Measurements from ENCODE around the gene FAM222A. TPM values are rescaled to one million over a fixed set of nuclear protein-coding genes. Genes with fewer than 3 reads are reported as not detected.

The FAM222A gene
- total RNA-seq, 4 donors from 2014 or later, result 1.4 to 3.0 (median 1.8) TPM

DNA sequence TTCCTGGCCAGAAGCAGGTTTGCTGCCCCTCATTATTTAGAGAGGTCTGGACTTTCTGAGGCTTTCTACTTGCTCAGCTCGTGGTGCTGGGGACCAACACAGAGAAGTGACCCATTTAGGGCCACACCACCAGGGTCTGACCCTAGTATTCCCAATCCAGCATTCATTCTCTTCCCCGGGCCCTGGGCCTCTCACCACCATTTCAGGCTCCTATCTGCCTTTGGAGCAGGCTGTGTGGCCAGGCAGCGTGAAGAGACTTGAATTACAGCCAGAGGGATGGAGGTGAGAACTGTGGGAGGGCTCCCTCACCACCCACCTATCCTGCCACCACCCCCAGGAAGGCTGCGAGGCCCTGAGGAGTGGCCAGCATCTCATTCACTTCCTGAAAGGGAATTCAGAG lies 24.6 kb downstream of the FAM222A start:
- Histone ChIP-seq H3K9me3 (no peaks in the 10 kb centered on the region), H3K4me1 (no peaks in the 10 kb centered on the region), H3K36me3 (no peaks in the 10 kb centered on the region), H3K4me3 (no peak overlapping the region), H3K27ac (no peak overlapping the region), H3K27me3 (no peaks in the 10 kb centered on the region)
- TF ChIP-seq POLR2A (IDR thresholded peaks at IDR 0.05) (no peak), CTCF (IDR thresholded peaks at IDR 0.05) (no peak), POLR2AphosphoS5 (IDR thresholded peaks at IDR 0.05) (no peak), EP300 (IDR thresholded peaks at IDR 0.05; ENCODE audit: low read depth) (no peak)
- 58 to 60% methylated on average over 3 to 4 of the region's 4 CpGs for WGBS, 2 donors (ENCODE audit: low coverage in 1 of 2)
- DNase-seq, result no peak
- intact Hi-C loops (cut with DNase I; ENCODE audit: low total_unique reads) (no loop called here), in situ Hi-C loops (cut with MboI; ENCODE audit: low pct_ligation_motif_present in 1 of 4, low pct_unique_long_range_greater_than_20kb in 1 of 4, low sequenced_read_pairs in 3 of 4) (no loop called here)

DNA sequence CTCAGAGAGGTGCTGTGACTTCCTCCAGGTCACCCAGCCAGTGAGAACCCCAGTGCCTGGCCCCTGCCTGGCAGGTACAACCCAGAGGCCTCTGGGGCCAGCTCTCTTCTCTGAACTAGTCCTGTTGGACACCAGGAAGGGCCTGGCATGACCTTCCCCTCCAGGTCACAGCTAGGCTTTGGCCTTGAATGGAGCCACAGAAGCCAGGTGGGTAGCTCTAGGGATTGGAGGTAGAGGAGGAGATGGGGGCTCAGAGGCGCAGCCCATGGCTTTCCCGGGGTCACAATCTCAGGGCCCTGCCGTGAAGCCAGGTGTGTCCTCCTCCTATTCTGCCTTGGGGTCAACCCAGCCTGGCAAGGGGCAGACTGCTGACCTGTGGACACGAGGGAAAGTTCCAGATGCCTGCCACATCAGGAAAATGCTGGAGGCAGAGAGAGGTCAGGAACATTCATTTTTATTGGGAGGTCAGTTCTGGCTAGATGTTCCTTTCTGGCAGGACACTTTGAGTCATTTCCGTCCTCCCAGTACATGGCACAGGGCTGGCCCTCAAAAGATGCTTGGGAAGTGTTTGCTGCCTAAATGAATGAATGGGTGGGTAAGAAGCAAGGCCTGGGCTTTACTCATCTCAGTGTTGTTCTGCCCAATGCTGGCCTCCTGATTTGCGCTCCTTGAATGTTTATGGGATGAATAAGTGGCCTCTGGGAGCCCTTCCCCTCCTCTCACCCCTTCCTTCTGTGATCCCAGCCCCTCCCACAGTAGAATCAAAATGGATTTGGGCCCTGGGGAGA lies 25.4 kb downstream of the FAM222A start:
- no peak for DNase-seq
- H3K27me3 ChIP-seq, result no peaks in the 10 kb centered on the region
- TF ChIP-seq POLR2AphosphoS5 (IDR thresholded peaks at IDR 0.05), result no peak
- TF ChIP-seq EP300 (IDR thresholded peaks at IDR 0.05; ENCODE audit: low read depth), result no peak
- TF ChIP-seq POLR2A (IDR thresholded peaks at IDR 0.05), result no peak
- TF ChIP-seq CTCF (IDR thresholded peaks at IDR 0.05), result no peak
- WGBS, 2 donors (ENCODE audit: low coverage in 1 of 2), result 90% methylated on average over 6 of the region's 6 CpGs; no CpG with 5 or more reads in 1 of the 2 donors
- H3K36me3 ChIP-seq, result no peaks in the 10 kb centered on the region
- no peak overlapping the region for H3K4me3 ChIP-seq
- H3K27ac ChIP-seq, result no peak overlapping the region
- H3K4me1 ChIP-seq, result no peaks in the 10 kb centered on the region
- intact Hi-C loops (cut with DNase I; ENCODE audit: low total_unique reads) (no loop called here), in situ Hi-C loops (cut with MboI; ENCODE audit: low pct_ligation_motif_present in 1 of 4, low pct_unique_long_range_greater_than_20kb in 1 of 4, low sequenced_read_pairs in 3 of 4) (no loop called here)
- H3K9me3 ChIP-seq, result no peaks in the 10 kb centered on the region

DNA sequence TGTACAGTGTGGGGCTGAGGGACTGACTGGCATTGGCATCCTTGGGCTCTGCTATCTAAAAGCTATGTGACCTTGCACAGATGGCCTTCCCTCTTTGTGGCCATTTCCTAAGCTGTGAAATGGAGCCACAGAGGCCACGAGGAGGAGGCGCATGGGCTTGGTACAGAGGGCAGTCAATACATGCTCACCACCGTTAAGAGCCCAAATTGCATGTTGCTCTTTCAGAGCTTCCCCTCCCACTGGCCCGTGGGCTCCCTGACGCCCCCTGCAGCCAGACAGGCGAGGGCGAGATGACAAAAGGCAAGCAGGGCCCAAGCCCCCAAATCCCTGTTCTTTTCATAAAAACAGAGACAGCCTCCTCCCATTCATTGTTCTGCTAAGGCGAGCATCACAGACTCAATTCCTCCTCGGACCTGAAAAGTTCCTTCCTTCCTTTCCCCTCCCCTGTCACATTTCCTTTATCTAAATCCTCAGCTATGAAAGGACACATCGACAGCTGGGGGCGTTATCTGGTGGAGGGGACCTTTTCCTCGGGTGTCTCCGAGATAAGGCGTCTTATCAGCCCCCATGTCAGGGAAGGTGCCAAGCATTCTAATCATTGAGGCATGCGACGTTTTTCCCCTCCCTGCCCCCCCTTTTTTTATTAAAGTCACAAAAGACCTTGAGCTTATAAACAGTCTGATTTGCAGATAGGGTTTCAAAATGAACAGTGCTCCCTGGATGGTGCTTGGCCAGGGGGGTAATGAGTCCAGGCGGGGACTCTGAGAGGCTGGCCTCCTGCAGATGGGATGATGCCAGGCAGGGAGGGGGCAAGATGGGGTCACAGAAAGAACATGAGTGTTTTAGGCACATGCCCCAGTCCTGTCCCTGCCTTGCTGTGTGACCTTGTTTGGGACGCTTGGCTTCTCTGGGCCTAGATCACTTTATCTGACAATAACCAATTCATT lies 26.4 kb downstream of the FAM222A start:
- whole genome bisulfite sequencing, 2 donors (ENCODE audit: low coverage in 1 of 2), result 51 to 60% methylated on average over 10 to 18 of the region's 18 CpGs
- Histone ChIP-seq H3K4me3 (no peak overlapping the region), H3K36me3 (no peaks in the 10 kb centered on the region), H3K4me1 (peaks cover 0 to 3% (median 0%) of the 10 kb centered on the region in 4 donors), H3K9me3 (no peaks in the 10 kb centered on the region), H3K27ac (no peak overlapping the region), H3K27me3 (no peaks in the 10 kb centered on the region)
- TF ChIP-seq POLR2A (IDR thresholded peaks at IDR 0.05), result no peak
- no peak for TF ChIP-seq EP300 (IDR thresholded peaks at IDR 0.05; ENCODE audit: low read depth)
- TF ChIP-seq POLR2AphosphoS5 (IDR thresholded peaks at IDR 0.05), result no peak
- no peak for TF ChIP-seq CTCF (IDR thresholded peaks at IDR 0.05)
- in situ Hi-C loops (cut with MboI; ENCODE audit: low pct_ligation_motif_present in 1 of 4, low pct_unique_long_range_greater_than_20kb in 1 of 4, low sequenced_read_pairs in 3 of 4), result no loop called here
- no peak for DNase-seq
- intact Hi-C loops (cut with DNase I; ENCODE audit: low total_unique reads), result no loop called here

- intact Hi-C loops (cut with DNase I; ENCODE audit: low total_unique reads) (no loop called here), in situ Hi-C loops (cut with MboI; ENCODE audit: low pct_ligation_motif_present in 1 of 4, low pct_unique_long_range_greater_than_20kb in 1 of 4, low sequenced_read_pairs in 3 of 4) (no loop called here)
- DNase-seq, result no peak
- peaks cover 0 to 5% (median 0%) of the 10 kb centered on the region in 4 donors for H3K4me1 ChIP-seq
- 90 to 92% methylated on average over 6 to 10 of the region's 10 CpGs for WGBS, 2 donors (ENCODE audit: low coverage in 1 of 2)
- no peak overlapping the region for H3K27ac ChIP-seq
- H3K9me3 ChIP-seq, result no peaks in the 10 kb centered on the region
- H3K4me3 ChIP-seq, result no peak overlapping the region
- TF ChIP-seq POLR2A (IDR thresholded peaks at IDR 0.05) (no peak), CTCF (IDR thresholded peaks at IDR 0.05) (no peak), POLR2AphosphoS5 (IDR thresholded peaks at IDR 0.05) (no peak), EP300 (IDR thresholded peaks at IDR 0.05; ENCODE audit: low read depth) (no peak)
- H3K36me3 ChIP-seq, result no peaks in the 10 kb centered on the region
- H3K27me3 ChIP-seq, result no peaks in the 10 kb centered on the region
Measured at GRCh38 chr12:109740694-109741245, 27.1 kb downstream of the FAM222A start.
